Right lobe of liver (tissue), 4 donors: ENCODE measurements around the gene MICU2.

Experiments
- CTCF ChIP-seq, 4 donors: fragments of 200-600 bp in 3 of 4; fragments of 450-650 bp in 1 of 4; IDR thresholded peaks; one replicate each; pipeline versions ENCODE4 v1.5.1 to v1.8.0; 2016 to 2022; ENCODE audit warnings: antibody characterized with exemption in 4 of 4, mild to moderate bottlenecking in 2 of 4
- POLR2A ChIP-seq: fragments of 450-650 bp; IDR thresholded peaks from one replicate; pipeline ENCODE4 v1.6.1; 2017; ENCODE audit warnings: antibody characterized with exemption, mild to moderate bottlenecking
- donor health status: DM: no; HTN: no; CAD: no.
- donor health status: DM: no; HTN: no; CAD: no.
- donor health status: DM: no; HTN: yes; CAD: no.

- TF ChIP-seq POLR2A = no peak
- TF ChIP-seq CTCF (IDR thresholded peaks at IDR 0.05) = no peak
Observed at GRCh38 chr13:21637296-21637695, 33.3 kb upstream of the MICU2 start.
